ENCODE measurements around the gene CRIM1.

- TF ChIP-seq POLR2AphosphoS5 (IDR thresholded peaks at IDR 0.05; ENCODE audit: insufficient read depth in 1 of 2, low read depth in 1 of 2) (no peak), CTCF (IDR thresholded peaks at IDR 0.05) (no peak), POLR2A (IDR thresholded peaks at IDR 0.05) (no peak)
Measured at GRCh38 chr2:36574560-36574959, 219.0 kb downstream of the CRIM1 start.

Data from vagina (tissue), 2 donors.